Measurements from ENCODE around the gene CEP170B.

The CEP170B gene

GRCh38 chr14:104927432-104927816 is 62.4 kb downstream of the CEP170B start:
- in situ Hi-C loops (cut with HindIII; ENCODE audit: low pct_ligation_motif_present, low sequenced_read_pairs), result no loop called here
- no peak for TF ChIP-seq CTCF (IDR thresholded peaks at IDR 0.05; ENCODE audit: low read depth, low read length, missing control alignments)

GRCh38 chr14:104927901-104928300 is 62.8 kb downstream of the CEP170B start:
- TF ChIP-seq CTCF (IDR thresholded peaks at IDR 0.05; ENCODE audit: low read depth, low read length, missing control alignments), result no peak
- no peak for DNase-seq
- no peak overlapping the region for H3K4me3 ChIP-seq (ENCODE audit: low read depth, low read length)
- in situ Hi-C loops (cut with HindIII; ENCODE audit: low pct_ligation_motif_present, low sequenced_read_pairs), result no loop called here
- no peak overlapping the region for H3K27ac ChIP-seq
- H3K27me3 ChIP-seq (replicated peaks), result peaks cover 22% of the 10 kb centered on the region
- H3K36me3 ChIP-seq (replicated peaks), result no peaks in the 10 kb centered on the region

More at GRCh38 chr14:104927432-104927816, 62.4 kb downstream of the CEP170B start:
- DNase-seq, result no peak
- Histone ChIP-seq H3K27ac (no peak overlapping the region), H3K27me3 (replicated peaks) (peaks cover 17% of the 10 kb centered on the region), H3K4me3 (ENCODE audit: low read depth, low read length) (no peak overlapping the region), H3K36me3 (replicated peaks) (no peaks in the 10 kb centered on the region)

GRCh38 chr14:104928391-104929133 is 63.5 kb downstream of the CEP170B start:
- Histone ChIP-seq H3K4me3 (ENCODE audit: low read depth, low read length) (no peak overlapping the region), H3K27ac (no peak overlapping the region), H3K36me3 (replicated peaks) (no peaks in the 10 kb centered on the region), H3K27me3 (replicated peaks) (peaks cover 25% of the 10 kb centered on the region)
- in situ Hi-C loops (cut with HindIII; ENCODE audit: low pct_ligation_motif_present, low sequenced_read_pairs), result no loop called here
- TF ChIP-seq CTCF (IDR thresholded peaks at IDR 0.05; ENCODE audit: low read depth, low read length, missing control alignments), result no peak
- no peak for DNase-seq

DNA sequence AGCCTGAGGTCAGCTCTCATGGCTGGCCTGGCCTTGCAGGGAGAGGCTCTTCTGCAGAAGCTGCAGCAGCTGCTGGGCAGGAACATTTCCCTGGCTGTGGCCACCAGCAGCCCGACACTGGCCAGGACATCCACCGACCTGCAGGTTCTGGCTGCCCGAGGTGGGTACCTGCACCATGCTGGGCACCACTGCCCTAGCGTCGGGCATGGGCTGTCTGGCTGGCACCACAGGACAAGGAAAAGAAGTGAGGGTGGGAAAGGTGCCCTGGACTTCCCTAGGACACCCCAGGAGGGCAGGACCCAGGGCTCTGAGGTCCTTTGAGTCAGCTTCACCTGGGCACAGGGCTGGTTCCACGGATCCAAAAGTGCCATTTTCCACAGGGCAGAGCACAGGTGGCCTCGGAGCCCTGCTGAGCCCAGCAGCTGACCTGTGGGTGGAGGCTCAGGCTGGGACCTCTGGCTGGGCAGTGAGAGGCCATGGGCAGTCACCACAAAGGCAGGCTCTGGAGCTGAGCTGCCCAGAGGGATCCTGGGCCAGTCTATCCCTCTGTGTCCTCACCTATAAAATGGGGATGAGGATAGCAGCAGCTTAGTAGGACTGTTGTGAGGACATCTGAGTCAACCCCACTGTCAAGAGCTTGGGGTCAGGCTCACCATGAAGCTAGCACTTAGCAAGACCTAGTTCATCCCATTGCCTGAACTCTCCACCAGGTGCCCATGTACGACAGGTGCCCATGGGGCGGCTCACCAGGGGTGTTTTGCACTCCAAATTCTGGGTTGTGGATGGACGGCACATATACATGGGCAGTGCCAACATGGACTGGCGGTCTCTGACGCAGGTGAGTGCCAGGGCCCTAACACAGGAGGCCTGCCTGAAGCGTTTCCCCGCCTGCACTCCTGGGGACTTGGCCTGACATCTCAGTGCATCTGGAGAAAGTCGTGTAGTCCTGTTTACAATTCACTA is 64.5 kb downstream of the CEP170B start:
- no peak for TF ChIP-seq CTCF (IDR thresholded peaks at IDR 0.05; ENCODE audit: low read depth, low read length, missing control alignments)
- Histone ChIP-seq H3K36me3 (replicated peaks) (no peaks in the 10 kb centered on the region), H3K4me3 (ENCODE audit: low read depth, low read length) (no peak overlapping the region), H3K27me3 (replicated peaks) (peaks cover 25% of the 10 kb centered on the region), H3K27ac (no peak overlapping the region)
- in situ Hi-C loops (cut with HindIII; ENCODE audit: low pct_ligation_motif_present, low sequenced_read_pairs), result no loop called here
- no peak for DNase-seq

DNA sequence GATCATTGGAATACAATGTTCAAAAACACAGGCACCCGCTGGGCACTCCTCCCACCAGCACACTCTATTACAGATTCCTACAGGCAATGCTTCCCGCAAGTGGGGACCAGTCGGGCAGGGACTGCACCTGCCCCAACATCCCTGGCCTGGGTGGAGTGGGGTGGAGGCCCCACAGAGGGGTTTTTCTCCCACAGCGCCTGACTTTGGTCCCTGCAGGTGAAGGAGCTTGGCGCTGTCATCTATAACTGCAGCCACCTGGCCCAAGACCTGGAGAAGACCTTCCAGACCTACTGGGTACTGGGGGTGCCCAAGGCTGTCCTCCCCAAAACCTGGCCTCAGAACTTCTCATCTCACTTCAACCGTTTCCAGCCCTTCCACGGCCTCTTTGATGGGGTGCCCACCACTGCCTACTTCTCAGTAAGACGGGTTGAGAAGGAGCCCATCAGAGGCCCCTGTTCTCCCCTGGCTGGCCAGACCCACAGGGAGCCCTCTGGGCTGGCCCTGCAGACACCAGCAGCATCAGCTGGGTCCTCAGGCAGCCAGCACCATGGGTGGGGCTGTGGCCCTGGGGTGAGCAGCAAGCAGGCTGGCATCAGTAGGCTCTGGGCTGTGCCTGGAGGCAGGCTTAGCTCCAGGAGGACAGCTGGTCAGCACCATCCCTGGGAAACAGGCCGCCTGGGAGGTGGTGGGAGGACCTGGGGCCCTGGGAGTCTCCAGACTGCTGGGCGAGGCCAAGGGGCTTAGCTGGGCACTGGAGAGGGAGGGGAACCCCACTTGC is 65.6 kb downstream of the CEP170B start:
- H3K27me3 ChIP-seq (replicated peaks), result peaks cover 25% of the 10 kb centered on the region
- no peaks in the 10 kb centered on the region for H3K36me3 ChIP-seq (replicated peaks)
- no peak overlapping the region for H3K4me3 ChIP-seq (ENCODE audit: low read depth, low read length)
- no peak overlapping the region for H3K27ac ChIP-seq
- no peak for DNase-seq
- no peak for TF ChIP-seq CTCF (IDR thresholded peaks at IDR 0.05; ENCODE audit: low read depth, low read length, missing control alignments)
- in situ Hi-C loops (cut with HindIII; ENCODE audit: low pct_ligation_motif_present, low sequenced_read_pairs), result no loop called here

All from brain microvascular endothelial cell (primary cell).